H1 (cell line): ENCODE results near the gene RNF186. TPM values are rescaled to one million over a fixed set of nuclear protein-coding genes. Genes with fewer than 3 reads are reported as not detected.

Experiments
- CTCF ChIA-PET: fragments of 300-600 bp; sonication (Branson Sonifier 250); formaldehyde crosslinking; loops from one replicate; lab custom pipeline; 2021; ENCODE audit not compliant: partially characterized antibody; lab: Charles Lee
- POLR2A ChIA-PET: fragments of 300-600 bp; sonication (Branson Sonifier 250); formaldehyde crosslinking; loops from one replicate; lab custom pipeline; 2021; ENCODE audit warnings: inconsistent platforms; ENCODE audit not compliant: partially characterized antibody; lab: Charles Lee
- DNase-seq, 2 experiments: peaks; one replicate each; pipeline versions ENCODE4 v3.0.0 to v3.0.0-alpha.2; 2010 to 2022; ENCODE audit warnings: low spot score in 2 of 2, low read depth in 1 of 2, mixed read lengths in 1 of 2
- FAIRE-seq: peaks from 2 replicates; lab custom pipeline; 2011; peaks lifted over from hg19 to GRCh38; lab: Jason Lieb, UNC
- H2AFZ ChIP-seq: 2 replicates; pipeline ENCODE4 v1.8.1; 2012; ENCODE audit warnings: low read length, inconsistent platforms
- H2AK5ac ChIP-seq: 2 replicates; pipeline ENCODE4 v1.6.1; 2013; ENCODE audit warnings: low read depth, low read length
- H2BK120ac ChIP-seq: replicated peaks from 2 replicates; pipeline ENCODE3; 2013; ENCODE audit warnings: low read depth, low read length, inconsistent platforms
- H2BK12ac ChIP-seq: 2 replicates; pipeline ENCODE4 v1.6.1; 2013; ENCODE audit warnings: low read depth, low read length
- H2BK15ac ChIP-seq: 2 replicates; pipeline ENCODE4 v1.6.1; 2013; ENCODE audit warnings: low read length
- H2BK20ac ChIP-seq: 2 replicates; pipeline ENCODE4 v1.6.1; 2013; ENCODE audit warnings: low read length
- H2BK5ac ChIP-seq: 2 replicates; pipeline ENCODE4 v1.6.1; 2013; ENCODE audit warnings: low read depth, low read length
- H3K14ac ChIP-seq: 2 replicates; pipeline ENCODE4 v1.6.1; 2013; ENCODE audit warnings: inconsistent platforms; ENCODE audit not compliant: insufficient read length
- H3K18ac ChIP-seq: 2 replicates; pipeline ENCODE4 v1.6.1; 2013; ENCODE audit warnings: low read length; ENCODE audit errors: extremely low read depth
- H3K23ac ChIP-seq: 2 replicates; pipeline ENCODE4 v1.6.1; 2013; ENCODE audit warnings: inconsistent platforms; ENCODE audit not compliant: insufficient read length
- H3K23me2 ChIP-seq: 2 replicates; pipeline ENCODE4 v1.6.1; 2013; ENCODE audit warnings: low read depth, low read length
- H3K27ac ChIP-seq: 2 replicates; pipeline ENCODE4 v1.6.1; 2011; ENCODE audit warnings: low read depth, low read length, inconsistent platforms
- H3K27me3 ChIP-seq, 4 experiments: replicated peaks in 1 of 4; 1 replicate in 1 of 4; 2 replicates in 3 of 4; pipeline versions ENCODE4 v1.6.1 to v1.8.1; 2011 to 2013; ENCODE audit warnings: low read length in 3 of 4, mild to moderate bottlenecking in 3 of 4, inconsistent platforms in 2 of 4, mixed read lengths in 2 of 4, moderate library complexity in 1 of 4; ENCODE audit not compliant: control insufficient read depth in 3 of 4, insufficient read depth in 3 of 4; ENCODE audit errors: extremely low read depth in 1 of 4
- H3K36me3 ChIP-seq, 4 experiments: 2 replicates each; pipeline versions ENCODE4 v1.6.1 to v1.8.1; 2011 to 2013; ENCODE audit warnings: mild to moderate bottlenecking in 4 of 4, low read length in 3 of 4, moderate library complexity in 2 of 4, control low read depth in 1 of 4, inconsistent platforms in 1 of 4; ENCODE audit not compliant: insufficient read depth in 4 of 4, control insufficient read depth in 2 of 4
- H3K4ac ChIP-seq: replicated peaks from 2 replicates; pipeline ENCODE3; 2013; ENCODE audit warnings: low read length, low read depth, mixed read lengths, inconsistent platforms; ENCODE audit not compliant: insufficient read length
- H3K4me1 ChIP-seq, 4 experiments: replicated peaks in 1 of 4; 1 replicate in 1 of 4; 2 replicates in 3 of 4; pipeline versions ENCODE4 v1.6.1 to v1.8.1; 2011 to 2013; ENCODE audit warnings: low read length in 3 of 4, inconsistent platforms in 2 of 4, mixed read lengths in 1 of 4; ENCODE audit not compliant: insufficient read depth in 4 of 4, control insufficient read depth in 3 of 4
- H3K4me2 ChIP-seq, 2 experiments: 2 replicates each; pipeline versions ENCODE4 v1.6.1 to v1.8.1; 2011 to 2013; ENCODE audit warnings: low read depth in 2 of 2, low read length in 2 of 2, control low read depth in 1 of 2, inconsistent platforms in 1 of 2, mild to moderate bottlenecking in 1 of 2; ENCODE audit not compliant: insufficient read depth in 1 of 2
- H3K4me3 ChIP-seq, 4 experiments: fragments of 200-600, 300-600 bp in 1 of 4; sonication (generic), shearing (Covaris generic), sonication (Bioruptor Twin) in 1 of 4; 2 replicates each; pipeline versions ENCODE4 v1.5.1 to v1.8.1; 2011 to 2016; ENCODE audit warnings: low read length in 4 of 4, low read depth in 3 of 4, control low read depth in 2 of 4, inconsistent platforms in 2 of 4, mild to moderate bottlenecking in 2 of 4, mixed read lengths in 1 of 4, moderate library complexity in 1 of 4; ENCODE audit not compliant: insufficient read depth in 2 of 4; ENCODE audit errors: extremely low read depth in 1 of 4
- H3K56ac ChIP-seq: replicated peaks from 2 replicates; pipeline ENCODE3; 2013; ENCODE audit warnings: low read depth, mild to moderate bottlenecking, mixed read lengths, low read length, inconsistent platforms; ENCODE audit not compliant: insufficient read length
- H3K79me1 ChIP-seq: 2 replicates; pipeline ENCODE4 v1.6.1; 2013; ENCODE audit warnings: low read depth, low read length, control low read depth
- H3K79me2 ChIP-seq, 2 experiments: 2 replicates each; pipeline versions ENCODE4 v1.6.1 to v1.8.1; 2012 to 2013; ENCODE audit warnings: low read length in 2 of 2, mild to moderate bottlenecking in 2 of 2, inconsistent platforms in 1 of 2; ENCODE audit not compliant: insufficient read depth in 2 of 2, control insufficient read depth in 1 of 2
- H3K9ac ChIP-seq, 4 experiments: replicated peaks in 1 of 4; 1 replicate in 1 of 4; 2 replicates in 3 of 4; pipeline versions ENCODE4 v1.6.1 to v1.8.1; 2011 to 2013; ENCODE audit warnings: low read depth in 3 of 4, low read length in 3 of 4, control low read depth in 2 of 4, mild to moderate bottlenecking in 2 of 4, moderate library complexity in 2 of 4, inconsistent platforms in 1 of 4; ENCODE audit errors: extremely low read depth in 1 of 4
- H3K9me3 ChIP-seq, 2 experiments: 2 replicates each; pipeline versions ENCODE4 v1.6.1 to v1.8.1; 2012 to 2013; ENCODE audit warnings: mild to moderate bottlenecking in 2 of 2, moderate library complexity in 2 of 2, control low read depth in 1 of 2, inconsistent platforms in 1 of 2, low read depth in 1 of 2, low read length in 1 of 2, mixed read lengths in 1 of 2; ENCODE audit not compliant: insufficient read depth in 2 of 2
- H4K20me1 ChIP-seq, 2 experiments: replicated peaks in 1 of 2; 2 replicates each; pipeline versions ENCODE3 to v1.8.1; 2011 to 2013; ENCODE audit warnings: inconsistent platforms in 2 of 2, low read length in 2 of 2, mild to moderate bottlenecking in 1 of 2; ENCODE audit not compliant: insufficient read depth in 2 of 2, control insufficient read depth in 1 of 2
- H4K5ac ChIP-seq: 2 replicates; pipeline ENCODE4 v1.6.1; 2013; ENCODE audit warnings: low read length, low read depth, mixed read lengths, inconsistent platforms; ENCODE audit not compliant: insufficient read length
- H4K8ac ChIP-seq: 2 replicates; pipeline ENCODE4 v1.8.0; 2013; ENCODE audit warnings: mild to moderate bottlenecking, moderate library complexity, low read length, inconsistent platforms; ENCODE audit not compliant: insufficient read depth; ENCODE audit errors: extremely low read depth
- H4K91ac ChIP-seq: replicated peaks from 2 replicates; pipeline ENCODE3; 2013; ENCODE audit warnings: low read length, mixed read lengths, inconsistent platforms; ENCODE audit not compliant: insufficient read length
- RFX5 ChIP-seq: IDR thresholded peaks from 2 replicates; pipeline ENCODE4 v1.6.1; 2011; ENCODE audit warnings: low read depth, low read length, improper control_type of control experiment, borderline replicate concordance
- WGBS, 2 experiments: shearing (Covaris generic) in 1 of 2; methylation state at CpG; one replicate each; pipeline versions ENCODE4 v1.1.6 to v1.1.7; 2013 to 2015; ENCODE audit warnings: low lambda C conversion rate in 2 of 2, mixed read lengths in 2 of 2, inconsistent platforms in 1 of 2, low coverage in 1 of 2, missing lambda C conversion rate in 1 of 2; ENCODE audit not compliant: insufficient replicate concordance in 2 of 2, insufficient coverage in 1 of 2, insufficient read length in 1 of 2; ENCODE audit errors: extremely low coverage in 1 of 2, missing lambda C conversion rate in 1 of 2; 5-methylcytosine and 5-hydroxymethylcytosine counted together
- polyA plus RNA-seq, 7 experiments: library from polyadenylated mRNA; depleted of rRNA in 3 of 7; stranded (reverse) in 5 of 7; unstranded in 2 of 7; fragments of >200 nt in 5 of 7; fragments of 200-250 nt in 2 of 7; gene quantifications; 1 replicate in 5 of 7; 2 replicates in 1 of 7; 4 replicates in 1 of 7; pipeline versions ENCODE4 v1.2.1 to v1.2.3, GENCODE V29; 2011 to 2013; ENCODE audit warnings: missing spikeins in 2 of 7, mixed read lengths in 2 of 7
- total RNA-seq: library from RNA; stranded (reverse); fragmentation: NEBNext Ultra II Directional; extraction: Animal tissue kit (Norgen Biotek cat#: 25700); gene quantifications from 2 replicates; pipeline ENCODE4 v1.2.1, GENCODE V29; 2021

Gene RNF186
- total and polyA plus RNA-seq, 2 of the 8 experiments (the other 6 are each of a cell fraction or from before 2014, with no cell fraction given), result not detected

- H3K9ac ChIP-seq, result no peak overlapping the region
- no peak overlapping the region for H3K23ac ChIP-seq
- no peak overlapping the region for H3K27ac ChIP-seq
- H4K91ac ChIP-seq, result no peak overlapping the region
- H2BK20ac ChIP-seq, result no peak overlapping the region
- H3K4me1 ChIP-seq, result peaks cover 0 to 2% (median under 1%) of the 10 kb centered on the region in 4 experiments; a peak in 3 of 7 replicates
- H3K4ac ChIP-seq, result no peak overlapping the region
- no peak overlapping the region for H3K4me2 ChIP-seq
- H2BK5ac ChIP-seq, result no peak overlapping the region
- H4K5ac ChIP-seq, result no peak overlapping the region
- no peak overlapping the region for H3K56ac ChIP-seq
- H2BK15ac ChIP-seq, result no peak overlapping the region
- H3K23me2 ChIP-seq, result no peaks in the 10 kb centered on the region
- DNase-seq, result no peak
- POLR2A ChIA-PET, result no interaction called here
- CTCF ChIA-PET, result interaction anchor here (0.6 kb wide), 1 partner anchor 230 kb away, joined by 3 read pairs; no protein-coding TSS in a partner anchor
- no peak overlapping the region for H2BK12ac ChIP-seq
- H4K8ac ChIP-seq, result no peak overlapping the region
- H3K4me3 ChIP-seq, result no peak overlapping the region
- no peaks in the 10 kb centered on the region for H4K20me1 ChIP-seq
- no peak overlapping the region for H3K14ac ChIP-seq
- no peak overlapping the region; the same call in 1 of the 2 replicates for H2AK5ac ChIP-seq
- no peak overlapping the region for H2AFZ ChIP-seq
- no peaks in the 10 kb centered on the region for H3K36me3 ChIP-seq
- no peaks in the 10 kb centered on the region for H3K9me3 ChIP-seq
- H3K27me3 ChIP-seq, result peaks cover 0 to 3% (median 1%) of the 10 kb centered on the region in 4 experiments; a peak in 3 of 7 replicates
- 83% methylated on average over 6 of the region's 6 CpGs; no CpG with 5 or more reads in 1 of the 2 experiments for WGBS, 2 experiments
- H3K79me1 ChIP-seq, result no peaks in the 10 kb centered on the region
- H2BK120ac ChIP-seq, result no peak overlapping the region
- FAIRE-seq, result no peak
- no peak for TF ChIP-seq RFX5
- H3K79me2 ChIP-seq, result no peaks in the 10 kb centered on the region
- H3K18ac ChIP-seq, result no peak overlapping the region
These were observed 21.6 kb downstream of the RNF186 start for GRCh38 chr1:19793360-19794046.
